LNCAP (cell line): ENCODE data around the gene SBF1.

Experiments
- TF ChIP-seq, protein P1 (sequence below): fragments of 450-650 bp; IDR thresholded peaks from 2 replicates; pipeline ENCODE4 v1.5.1; 2017; ENCODE audit warnings: mild to moderate bottlenecking

SBF1 gene

DNA sequence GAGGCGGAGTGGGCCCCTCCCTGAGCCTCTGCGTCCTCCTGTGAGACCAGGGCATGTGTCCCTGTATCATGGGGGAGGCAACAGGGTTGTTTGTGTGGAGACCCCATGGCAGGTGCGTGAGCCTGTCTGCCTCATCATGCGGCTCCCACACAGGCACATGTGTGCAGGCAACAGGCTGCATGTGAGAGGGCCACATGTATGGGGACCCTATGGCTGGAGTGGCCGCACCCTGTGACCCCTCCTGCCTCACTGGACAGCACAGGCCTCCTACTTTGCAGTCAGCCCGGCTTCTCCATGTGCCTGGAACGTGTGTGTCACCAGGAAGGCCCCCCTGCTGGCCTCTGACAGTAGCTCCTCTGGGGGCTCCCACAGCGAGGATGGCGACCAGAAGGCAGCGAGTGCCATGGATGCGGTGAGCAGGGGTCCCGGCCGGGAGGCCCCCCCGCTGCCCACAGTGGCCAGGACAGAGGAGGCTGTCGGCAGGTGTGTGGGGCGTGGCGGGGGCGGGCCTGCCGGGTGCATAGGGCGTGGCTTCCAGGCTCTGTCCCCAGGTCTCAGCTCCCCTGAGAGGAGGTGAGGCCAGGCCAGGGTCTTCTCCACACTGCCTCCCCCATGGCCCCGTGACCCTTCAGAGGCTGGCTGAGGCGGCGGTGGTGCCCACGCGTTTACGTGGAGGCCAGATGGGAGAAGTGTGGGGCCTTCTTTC is 34.1 kb downstream of the SBF1 start:
- TF ChIP-seq, protein P1, sequence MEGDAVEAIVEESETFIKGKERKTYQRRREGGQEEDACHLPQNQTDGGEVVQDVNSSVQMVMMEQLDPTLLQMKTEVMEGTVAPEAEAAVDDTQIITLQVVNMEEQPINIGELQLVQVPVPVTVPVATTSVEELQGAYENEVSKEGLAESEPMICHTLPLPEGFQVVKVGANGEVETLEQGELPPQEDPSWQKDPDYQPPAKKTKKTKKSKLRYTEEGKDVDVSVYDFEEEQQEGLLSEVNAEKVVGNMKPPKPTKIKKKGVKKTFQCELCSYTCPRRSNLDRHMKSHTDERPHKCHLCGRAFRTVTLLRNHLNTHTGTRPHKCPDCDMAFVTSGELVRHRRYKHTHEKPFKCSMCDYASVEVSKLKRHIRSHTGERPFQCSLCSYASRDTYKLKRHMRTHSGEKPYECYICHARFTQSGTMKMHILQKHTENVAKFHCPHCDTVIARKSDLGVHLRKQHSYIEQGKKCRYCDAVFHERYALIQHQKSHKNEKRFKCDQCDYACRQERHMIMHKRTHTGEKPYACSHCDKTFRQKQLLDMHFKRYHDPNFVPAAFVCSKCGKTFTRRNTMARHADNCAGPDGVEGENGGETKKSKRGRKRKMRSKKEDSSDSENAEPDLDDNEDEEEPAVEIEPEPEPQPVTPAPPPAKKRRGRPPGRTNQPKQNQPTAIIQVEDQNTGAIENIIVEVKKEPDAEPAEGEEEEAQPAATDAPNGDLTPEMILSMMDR: no peak

DNA sequence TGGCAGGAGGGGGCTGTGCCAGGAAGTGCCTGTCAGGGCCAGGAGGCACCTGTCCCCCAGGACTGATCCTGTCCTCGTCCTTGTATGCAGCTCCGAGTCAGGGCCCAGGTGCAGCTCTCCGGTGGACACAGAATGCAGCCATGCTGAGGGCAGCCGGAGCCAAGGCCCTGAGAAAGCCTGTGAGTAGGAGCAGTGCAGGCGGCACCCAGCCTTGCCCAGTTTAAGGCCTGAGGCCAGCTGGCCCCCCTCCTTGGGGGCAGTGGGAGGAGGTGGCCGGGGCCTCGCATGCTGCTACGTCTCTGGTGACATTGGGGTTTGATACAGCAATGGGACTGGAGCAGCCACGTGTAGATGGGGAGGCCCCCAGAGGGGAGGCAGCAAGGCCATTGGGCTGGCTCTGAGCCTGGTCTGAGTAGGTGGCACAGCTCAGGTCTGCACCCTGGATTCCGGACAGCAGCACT is 34.9 kb downstream of the SBF1 start:
- TF ChIP-seq, protein P1: no peak

DNA sequence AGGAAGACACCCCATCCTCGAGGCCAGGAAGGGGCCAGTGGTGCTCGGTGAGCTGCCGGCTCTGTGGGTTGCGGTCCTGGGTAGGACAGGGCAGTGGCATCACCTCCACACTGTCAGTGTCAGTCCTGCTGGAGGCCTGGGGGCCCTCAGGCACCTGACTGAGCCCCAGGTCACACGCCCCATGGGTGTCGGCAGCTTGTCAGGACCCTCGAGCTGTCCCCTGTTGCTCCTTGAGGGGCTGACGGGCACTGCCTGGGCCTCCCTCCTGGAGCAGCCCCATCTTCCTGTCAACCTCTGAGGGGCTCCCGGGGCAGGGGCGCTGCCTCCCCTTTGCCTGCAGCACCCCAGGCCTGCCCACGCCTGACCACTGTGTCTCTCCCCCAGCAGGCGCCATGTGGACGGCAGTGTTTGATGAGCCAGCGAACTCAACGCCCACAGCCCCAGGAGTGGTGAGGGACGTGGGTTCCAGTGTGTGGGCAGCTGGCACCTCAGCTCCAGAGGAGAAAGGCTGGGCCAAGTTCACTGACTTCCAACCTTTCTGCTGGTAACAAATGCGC is 35.4 kb downstream of the SBF1 start:
- TF ChIP-seq, protein P1: no peak

DNA sequence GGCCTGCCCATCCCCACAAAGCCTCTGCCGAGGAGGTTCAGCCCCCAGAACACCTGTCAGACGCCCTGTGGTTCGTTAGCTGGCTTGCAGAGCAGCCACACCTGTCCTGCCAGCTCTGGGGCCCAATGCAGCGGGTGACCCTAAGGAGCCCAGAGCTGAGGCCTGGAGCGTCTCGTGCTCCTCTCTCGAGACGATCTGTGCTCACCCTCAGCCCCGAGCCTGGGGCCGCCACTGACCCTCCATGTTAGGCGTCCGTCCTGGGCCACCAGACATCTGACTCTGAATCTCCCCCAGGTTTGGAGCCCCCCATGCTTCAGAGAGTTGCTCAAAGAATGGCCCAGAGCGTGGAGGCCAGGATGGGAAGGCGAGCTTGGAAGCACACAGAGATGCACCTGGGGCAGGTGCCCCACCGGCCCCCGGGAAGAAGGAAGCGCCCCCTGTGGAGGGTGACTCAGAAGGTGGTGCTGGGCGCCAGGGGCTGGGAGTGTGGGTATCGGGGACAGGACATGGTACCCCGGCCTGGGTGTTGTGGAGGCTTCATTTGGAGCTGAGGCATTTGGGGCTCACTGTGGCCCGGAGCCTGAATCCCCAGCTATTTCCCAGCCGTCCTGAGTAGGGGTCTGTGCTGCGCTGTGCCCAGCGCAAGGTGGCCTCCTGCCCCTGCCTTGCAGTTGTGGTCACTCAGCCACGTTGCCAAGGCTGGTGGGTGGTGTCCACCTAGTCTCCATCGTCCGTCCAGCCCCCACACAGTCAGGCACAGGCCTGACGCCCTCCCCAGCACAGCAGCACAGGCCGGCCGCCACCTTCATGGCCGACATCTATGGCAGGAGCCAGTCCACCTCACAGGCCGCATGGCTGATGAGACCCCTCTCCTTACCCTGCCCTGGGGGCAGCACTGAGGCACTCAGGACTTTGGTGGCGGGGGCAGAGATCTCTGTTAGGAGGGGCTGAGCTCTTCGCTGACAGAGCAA is 36.2 kb downstream of the SBF1 start:
- TF ChIP-seq, protein P1: no peak

DNA sequence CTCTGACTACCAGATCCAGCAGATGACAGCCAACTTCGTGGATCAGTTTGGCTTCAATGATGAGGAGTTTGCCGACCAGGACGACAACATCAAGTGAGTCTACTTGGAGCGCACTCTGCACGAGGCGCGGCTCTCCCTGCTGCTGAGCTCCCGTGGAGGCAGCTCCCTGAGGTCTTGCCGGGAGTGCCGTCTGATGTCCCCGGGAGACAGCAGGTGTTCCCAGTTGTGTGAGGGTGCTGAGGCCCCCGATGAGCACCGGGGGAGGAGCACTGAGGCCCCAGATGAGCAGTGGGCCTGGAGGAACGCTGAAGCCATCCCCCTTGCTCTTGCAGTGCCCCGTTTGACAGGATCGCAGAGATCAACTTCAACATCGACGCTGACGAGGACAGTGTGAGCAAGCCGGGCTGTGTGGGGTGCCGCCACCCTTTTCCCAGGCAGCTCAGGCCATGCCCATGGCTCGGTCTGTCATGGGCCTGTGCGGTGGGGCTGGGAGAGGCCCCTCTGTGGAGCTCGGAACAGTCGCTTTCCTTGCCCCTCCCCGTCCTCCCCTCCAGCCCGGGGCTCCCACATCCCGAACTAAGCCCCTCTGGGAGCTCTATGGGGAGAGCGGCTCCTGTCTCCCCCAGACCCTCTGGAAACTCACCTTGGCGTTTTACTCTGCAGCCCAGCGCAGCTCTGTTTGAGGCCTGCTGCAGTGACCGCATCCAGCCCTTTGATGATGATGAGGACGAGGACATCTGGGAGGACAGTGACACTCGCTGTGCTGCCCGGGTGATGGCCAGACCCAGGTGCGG is 37.1 kb downstream of the SBF1 start:
- TF ChIP-seq, protein P1: no peak

DNA sequence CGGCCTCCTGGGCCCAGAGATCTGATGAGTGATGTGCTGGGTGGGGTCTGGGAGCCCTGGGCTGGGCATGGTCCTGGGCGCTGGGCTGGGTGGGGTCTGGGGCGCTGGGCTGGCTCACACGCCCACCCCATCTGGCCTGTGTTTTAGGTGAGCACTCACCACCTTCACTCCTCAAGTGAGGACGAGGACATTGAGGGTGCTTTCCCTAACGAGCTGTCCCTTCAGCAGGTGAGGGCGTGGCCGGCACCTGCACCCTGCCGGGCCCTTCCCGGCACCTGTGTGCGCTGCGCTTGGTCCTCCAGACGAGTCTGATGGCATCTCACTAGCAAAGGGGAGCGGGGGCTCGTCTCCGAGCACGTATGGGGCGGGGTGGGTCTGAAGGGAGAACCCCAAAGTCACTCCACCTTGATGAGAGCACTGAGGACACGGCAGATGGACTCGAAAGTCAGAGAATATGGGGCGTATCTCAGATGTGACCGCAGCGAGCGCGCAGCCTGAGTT is 37.9 kb downstream of the SBF1 start:
- TF ChIP-seq, protein P1: no peak
